DND-41 (cell line): ENCODE measurements around the gene FHAD1.

Source experiments
- ATAC-seq: fragments of 200-7000 bp; cut with Tn5 transposase; 3 replicates; pipeline ENCODE4 v1.9.1; 2021; ENCODE audit warnings: low read depth; ENCODE audit not compliant: insufficient read depth
- DNase-seq: peaks from one replicate; pipeline ENCODE4 v3.0.0-alpha.2; 2020
- H2AFZ ChIP-seq: 2 replicates; pipeline ENCODE4 v1.6.0; 2012; ENCODE audit warnings: low read depth, low read length
- H3K27ac ChIP-seq: 2 replicates; pipeline ENCODE4 v1.5.1; 2012; ENCODE audit warnings: low read length, inconsistent platforms
- H3K27me3 ChIP-seq: fragments of 200-600 bp; sonication (generic); 2 replicates; pipeline ENCODE4 v1.6.0; 2012; ENCODE audit warnings: low read length, mild to moderate bottlenecking, inconsistent platforms; ENCODE audit not compliant: insufficient read depth, poor library complexity
- H3K36me3 ChIP-seq: 2 replicates; pipeline ENCODE4 v1.5.1; 2012; ENCODE audit warnings: low read length, inconsistent platforms; ENCODE audit not compliant: insufficient read depth
- H3K4me1 ChIP-seq: 2 replicates; pipeline ENCODE4 v1.5.1; 2012; ENCODE audit warnings: mild to moderate bottlenecking, low read length; ENCODE audit not compliant: insufficient read depth
- H3K4me2 ChIP-seq: 2 replicates; pipeline ENCODE4 v1.6.0; 2012; ENCODE audit warnings: mild to moderate bottlenecking, moderate library complexity, low read length, inconsistent platforms; ENCODE audit not compliant: insufficient read depth
- H3K4me3 ChIP-seq, 2 experiments: fragments of 200-600 bp in 1 of 2; shearing (Covaris generic) in 1 of 2; 2 replicates each; pipeline ENCODE4 v1.5.1; 2012 to 2016; ENCODE audit warnings: inconsistent platforms in 2 of 2, low read length in 2 of 2, mild to moderate bottlenecking in 2 of 2, low read depth in 1 of 2, moderate library complexity in 1 of 2
- H3K79me2 ChIP-seq: 2 replicates; pipeline ENCODE4 v1.6.0; 2012; ENCODE audit warnings: low read length, inconsistent platforms; ENCODE audit not compliant: insufficient read depth
- H3K9ac ChIP-seq: 2 replicates; pipeline ENCODE4 v1.6.0; 2012; ENCODE audit warnings: low read depth, mild to moderate bottlenecking, inconsistent platforms, low read length, moderate library complexity
- H3K9me3 ChIP-seq: 2 replicates; pipeline ENCODE4 v1.5.1; 2012; ENCODE audit warnings: low read length, moderate library complexity, mild to moderate bottlenecking, inconsistent platforms; ENCODE audit not compliant: insufficient read depth, severe bottlenecking
- H4K20me1 ChIP-seq: 2 replicates; pipeline ENCODE4 v1.6.0; 2012; ENCODE audit warnings: low read length; ENCODE audit not compliant: insufficient read depth
- EZH2 ChIP-seq: IDR thresholded peaks from 3 replicates; pipeline ENCODE4 v1.6.1; 2012; ENCODE audit warnings: borderline replicate concordance, low read depth, mild to moderate bottlenecking, moderate library complexity, low read length, inconsistent platforms; ENCODE audit not compliant: severe bottlenecking
- TF ChIP-seq, protein P1 (sequence below): IDR thresholded peaks from 2 replicates; pipeline ENCODE4 v1.5.1; 2012; ENCODE audit warnings: borderline replicate concordance, low read length, moderate library complexity, mild to moderate bottlenecking; ENCODE audit not compliant: poor library complexity, severe bottlenecking; ENCODE audit errors: extremely low read depth

The FHAD1 gene

DNA sequence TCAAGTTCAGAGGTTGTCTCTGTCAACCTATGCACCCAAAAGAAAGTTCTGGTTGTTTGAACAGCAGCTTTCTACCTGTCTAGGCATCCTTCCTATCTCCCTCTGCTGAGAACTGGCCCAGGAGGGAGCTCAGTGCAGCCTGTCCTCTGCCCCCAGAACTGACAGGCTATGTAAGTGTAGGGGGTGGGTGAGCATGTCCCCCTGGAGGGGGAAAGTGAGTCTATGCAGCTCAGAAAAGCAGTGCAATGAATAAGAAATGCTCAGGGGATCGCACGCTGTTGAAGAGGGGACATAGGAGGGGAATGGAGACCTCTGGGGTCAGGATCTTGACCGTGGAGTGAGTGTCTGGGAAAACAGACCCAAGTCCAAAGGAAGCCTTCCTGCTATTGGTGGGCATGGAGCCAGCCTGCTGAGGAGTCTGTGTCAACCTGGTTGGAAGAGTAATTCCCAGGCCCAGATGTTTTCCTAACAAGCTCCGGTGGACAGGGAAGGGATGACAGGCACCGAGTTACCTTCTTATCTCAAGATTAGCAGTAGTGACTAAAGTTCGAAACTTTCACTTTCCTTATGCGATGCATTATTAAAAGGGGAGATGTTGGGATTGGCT is 26.1 kb upstream of the FHAD1 start:
- Histone ChIP-seq H3K36me3 (no peaks in the 10 kb centered on the region), H3K9ac (no peak overlapping the region), H4K20me1 (no peaks in the 10 kb centered on the region), H3K4me2 (no peak overlapping the region), H3K9me3 (peaks cover 3% of the 10 kb centered on the region), H3K79me2 (no peaks in the 10 kb centered on the region), H3K27ac (no peak overlapping the region), H3K27me3 (peaks cover 5% of the 10 kb centered on the region), H2AFZ (no peak overlapping the region), H3K4me1 (no peaks in the 10 kb centered on the region), H3K4me3 (no peak overlapping the region)
- TF ChIP-seq, protein P1, sequence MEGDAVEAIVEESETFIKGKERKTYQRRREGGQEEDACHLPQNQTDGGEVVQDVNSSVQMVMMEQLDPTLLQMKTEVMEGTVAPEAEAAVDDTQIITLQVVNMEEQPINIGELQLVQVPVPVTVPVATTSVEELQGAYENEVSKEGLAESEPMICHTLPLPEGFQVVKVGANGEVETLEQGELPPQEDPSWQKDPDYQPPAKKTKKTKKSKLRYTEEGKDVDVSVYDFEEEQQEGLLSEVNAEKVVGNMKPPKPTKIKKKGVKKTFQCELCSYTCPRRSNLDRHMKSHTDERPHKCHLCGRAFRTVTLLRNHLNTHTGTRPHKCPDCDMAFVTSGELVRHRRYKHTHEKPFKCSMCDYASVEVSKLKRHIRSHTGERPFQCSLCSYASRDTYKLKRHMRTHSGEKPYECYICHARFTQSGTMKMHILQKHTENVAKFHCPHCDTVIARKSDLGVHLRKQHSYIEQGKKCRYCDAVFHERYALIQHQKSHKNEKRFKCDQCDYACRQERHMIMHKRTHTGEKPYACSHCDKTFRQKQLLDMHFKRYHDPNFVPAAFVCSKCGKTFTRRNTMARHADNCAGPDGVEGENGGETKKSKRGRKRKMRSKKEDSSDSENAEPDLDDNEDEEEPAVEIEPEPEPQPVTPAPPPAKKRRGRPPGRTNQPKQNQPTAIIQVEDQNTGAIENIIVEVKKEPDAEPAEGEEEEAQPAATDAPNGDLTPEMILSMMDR = no peak
- no peak for TF ChIP-seq EZH2
- ATAC-seq (no peak), DNase-seq (no peak)

DNA sequence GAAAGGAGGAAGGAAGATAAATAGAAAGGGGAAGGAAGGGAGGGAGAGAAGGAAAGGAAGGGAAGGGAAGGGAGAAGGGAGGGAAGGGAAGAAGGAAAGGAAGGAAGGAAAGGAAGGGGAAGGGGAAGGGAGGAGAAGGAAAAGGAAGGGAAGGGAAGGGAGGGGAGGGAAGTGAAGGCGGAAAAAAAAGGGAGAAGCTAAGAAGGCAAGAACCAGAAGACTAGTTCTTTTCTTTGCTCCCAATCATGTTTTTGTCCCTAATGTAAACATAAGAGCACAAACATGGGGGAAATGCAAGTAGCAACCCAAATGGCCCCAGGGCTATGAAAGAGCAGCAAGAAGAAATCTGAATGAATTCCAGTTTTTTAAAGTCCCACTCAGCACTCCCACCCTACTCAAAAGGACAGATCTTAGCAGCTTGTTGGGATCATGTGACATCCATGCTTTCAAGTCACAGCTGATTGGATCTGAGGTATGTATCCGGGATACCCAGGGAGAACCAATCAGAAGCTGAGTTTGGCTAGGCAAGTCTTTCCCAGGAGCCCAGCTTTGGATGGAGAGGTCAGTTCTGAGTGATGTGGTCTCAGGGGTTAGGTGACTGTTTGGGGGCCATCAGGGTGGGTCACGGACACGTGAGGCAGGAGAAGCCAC is 24.2 kb upstream of the FHAD1 start:
- no peak for ATAC-seq

DNA sequence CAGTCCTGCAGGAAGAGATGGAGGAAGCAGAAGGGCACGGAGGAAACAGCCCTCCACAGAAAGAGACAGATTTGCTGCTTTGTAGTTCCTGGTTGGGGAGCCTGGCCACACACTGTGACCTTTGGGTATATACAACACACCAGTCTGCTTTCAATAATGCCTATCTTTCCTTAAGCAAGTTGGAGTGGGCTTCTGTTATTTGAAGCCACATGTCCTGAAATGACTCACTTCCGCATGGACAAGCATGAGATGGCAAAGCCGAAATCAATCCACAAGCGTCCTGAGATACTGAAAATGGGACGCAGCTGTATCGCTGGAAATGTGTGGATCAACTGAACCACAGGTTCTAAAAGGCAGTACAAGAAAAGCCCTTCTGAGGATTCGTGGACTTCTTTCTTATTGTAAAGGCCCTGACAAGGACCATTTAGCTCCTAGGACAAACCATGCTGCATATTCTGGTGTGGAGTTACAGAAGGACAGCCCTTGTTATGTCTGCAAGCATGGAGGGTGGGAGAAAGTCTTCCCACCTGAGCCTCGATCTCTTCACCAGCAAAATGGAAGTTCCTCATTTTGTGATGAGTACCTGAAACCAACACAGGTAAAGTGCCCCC is 22.7 kb upstream of the FHAD1 start:
- TF ChIP-seq EZH2 = no peak
- TF ChIP-seq, protein P1 = no peak
- no peaks in the 10 kb centered on the region for H3K36me3 ChIP-seq
- H3K4me2 ChIP-seq = no peak overlapping the region
- DNase-seq (no peak), ATAC-seq (no peak)
- no peak overlapping the region for H2AFZ ChIP-seq
- peaks cover 3% of the 10 kb centered on the region for H3K27me3 ChIP-seq
- no peaks in the 10 kb centered on the region for H3K9me3 ChIP-seq
- no peaks in the 10 kb centered on the region for H3K4me1 ChIP-seq
- H3K27ac ChIP-seq = no peak overlapping the region
- H3K79me2 ChIP-seq = no peaks in the 10 kb centered on the region
- no peak overlapping the region for H3K4me3 ChIP-seq
- H3K9ac ChIP-seq = no peak overlapping the region
- H4K20me1 ChIP-seq = no peaks in the 10 kb centered on the region

More for the DNA sequence above, 24.2 kb upstream of the FHAD1 start:
- no peak overlapping the region for H3K27ac ChIP-seq
- TF ChIP-seq, protein P1 = no peak
- no peak for TF ChIP-seq EZH2
- H3K27me3 ChIP-seq = peaks cover 3% of the 10 kb centered on the region
- no peaks in the 10 kb centered on the region for H3K79me2 ChIP-seq
- no peaks in the 10 kb centered on the region for H3K36me3 ChIP-seq
- H3K9ac ChIP-seq = no peak overlapping the region
- no peaks in the 10 kb centered on the region for H3K4me1 ChIP-seq
- H4K20me1 ChIP-seq = no peaks in the 10 kb centered on the region
- H2AFZ ChIP-seq = no peak overlapping the region
- no peak overlapping the region for H3K4me2 ChIP-seq
- DNase-seq = no peak
- no peak overlapping the region for H3K4me3 ChIP-seq
- H3K9me3 ChIP-seq = peaks cover 3% of the 10 kb centered on the region
